Progenitor cell of endocrine pancreas (in vitro differentiated cells): ENCODE measurements around the gene LRP11. TPM values are rescaled to one million over a fixed set of nuclear protein-coding genes. Genes with fewer than 3 reads are reported as not detected.

Experiments
- DNase-seq: peaks from one replicate; pipeline ENCODE4 v3.0.0; 2021; ENCODE audit warnings: low spot score; ENCODE audit not compliant: unreplicated experiment
- H3K27ac Mint-ChIP-seq: 2 replicates; pipeline ENCODE4 v1.8.0; 2021; ENCODE audit warnings: mild to moderate bottlenecking, moderate library complexity, mixed read lengths
- H3K27me3 Mint-ChIP-seq: 2 replicates; pipeline ENCODE4 v1.8.0; 2021; ENCODE audit warnings: mixed read lengths
- H3K36me3 Mint-ChIP-seq: 2 replicates; pipeline ENCODE4 v1.8.0; 2022; ENCODE audit warnings: mixed read lengths; ENCODE audit not compliant: insufficient read depth
- H3K4me1 Mint-ChIP-seq: 2 replicates; pipeline ENCODE4 v1.8.0; 2021; ENCODE audit warnings: low read depth, mixed read lengths
- H3K4me3 Mint-ChIP-seq: 2 replicates; pipeline ENCODE4 v1.8.0; 2021; ENCODE audit warnings: low read depth, mild to moderate bottlenecking, moderate library complexity, mixed read lengths
- H3K9me3 Mint-ChIP-seq: 2 replicates; pipeline ENCODE4 v1.8.0; 2021; ENCODE audit warnings: low read depth, mixed read lengths
- CTCF ChIP-seq: fragments of 200-600 bp; sonication (generic); IDR thresholded peaks from one replicate; pipeline ENCODE4 v1.5.0; 2021; ENCODE audit warnings: antibody characterized with exemption, mild to moderate bottlenecking; ENCODE audit not compliant: unreplicated experiment
- total RNA-seq: library from RNA; stranded (reverse); gene quantifications from 2 replicates; pipeline ENCODE4 v1.2.1, GENCODE V29; 2021

LRP11 gene
- total RNA-seq, 1 donor from 2014 or later: 63.3 TPM

GRCh38 chr6:149885888-149886287 lies 21.7 kb upstream of the LRP11 start:
- no peaks in the 10 kb centered on the region for H3K36me3 Mint-ChIP-seq
- H3K27ac Mint-ChIP-seq: no peak overlapping the region
- TF ChIP-seq CTCF: no peak
- no peak overlapping the region for H3K4me3 Mint-ChIP-seq
- H3K27me3 Mint-ChIP-seq: peaks cover 72% of the 10 kb centered on the region
- DNase-seq: no peak
- H3K4me1 Mint-ChIP-seq: peaks cover 2% of the 10 kb centered on the region
- H3K9me3 Mint-ChIP-seq: no peaks in the 10 kb centered on the region

GRCh38 chr6:149884617-149885016 lies 20.5 kb upstream of the LRP11 start:
- DNase-seq: no peak
- H3K27ac Mint-ChIP-seq: no peak overlapping the region
- H3K27me3 Mint-ChIP-seq: peaks cover 73% of the 10 kb centered on the region
- H3K4me1 Mint-ChIP-seq: peaks cover 2% of the 10 kb centered on the region
- no peaks in the 10 kb centered on the region for H3K36me3 Mint-ChIP-seq
- no peak overlapping the region for H3K4me3 Mint-ChIP-seq
- no peak for TF ChIP-seq CTCF
- H3K9me3 Mint-ChIP-seq: no peaks in the 10 kb centered on the region

- Mint-ChIP-seq H3K4me3 (no peak overlapping the region), H3K27me3 (peaks cover 73% of the 10 kb centered on the region), H3K4me1 (peaks cover 2% of the 10 kb centered on the region), H3K36me3 (no peaks in the 10 kb centered on the region), H3K27ac (no peak overlapping the region), H3K9me3 (no peaks in the 10 kb centered on the region)
- no peak for TF ChIP-seq CTCF
- no peak for DNase-seq
Observed at GRCh38 chr6:149884215-149884614, 20.1 kb upstream of the LRP11 start.

GRCh38 chr6:149881860-149882259 lies 17.7 kb upstream of the LRP11 start:
- no peak overlapping the region for H3K27ac Mint-ChIP-seq
- DNase-seq: no peak
- no peak overlapping the region for H3K4me3 Mint-ChIP-seq
- no peaks in the 10 kb centered on the region for H3K36me3 Mint-ChIP-seq
- no peak for TF ChIP-seq CTCF
- no peaks in the 10 kb centered on the region for H3K4me1 Mint-ChIP-seq
- H3K27me3 Mint-ChIP-seq: peaks cover 73% of the 10 kb centered on the region
- no peaks in the 10 kb centered on the region for H3K9me3 Mint-ChIP-seq

- no peak for DNase-seq
- Mint-ChIP-seq H3K27me3 (peaks cover 73% of the 10 kb centered on the region), H3K4me1 (no peaks in the 10 kb centered on the region), H3K9me3 (no peaks in the 10 kb centered on the region), H3K4me3 (no peak overlapping the region), H3K27ac (no peak overlapping the region), H3K36me3 (no peaks in the 10 kb centered on the region)
- TF ChIP-seq CTCF: no peak
Observed at GRCh38 chr6:149881066-149881766, 17.1 kb upstream of the LRP11 start.
